NCI-H1694 (cell line): Measurements from ENCODE around the gene ARAP1.

Source experiments
- DNase-seq: peaks from one replicate; lab custom pipeline; 2025; lab: John Stamatoyannopoulos, UW

Gene ARAP1

GRCh38 chr11:72635933-72636332 is 116.3 kb downstream of the ARAP1 start:
- DNase-seq, result no peak

GRCh38 chr11:72635309-72635915 is 116.8 kb downstream of the ARAP1 start:
- DNase-seq, result no peak
